NCI-H187 (cell line): ENCODE data around the gene P2RY10.
"Not testable (repeated sequence)": the region's sequence is repeated elsewhere in the genome, so short reads cannot be mapped to it uniquely, and the experiment has no call there.

Experiments used
- DNase-seq, 2 experiments: peaks; one replicate each; lab custom pipeline; 2025; lab: John Stamatoyannopoulos, UW

P2RY10 gene

GRCh38 chrX:78945186-78945912 lies at the start of gene P2RY10:
Gene P2RY10 (plus strand): TSS chrX:78945391. CDS start chrX:78960521, 15,130 bp downstream.
- DNase-seq: no peak

GRCh38 chrX:78922754-78923153 lies 22.4 kb upstream of the P2RY10 start:
- no peak for DNase-seq

GRCh38 chrX:78923198-78924015 lies 21.8 kb upstream of the P2RY10 start:
- DNase-seq: no peak

- DNase-seq: no peak
These were observed 13.4 kb upstream of the P2RY10 start for GRCh38 chrX:78931814-78932213.

DNA sequence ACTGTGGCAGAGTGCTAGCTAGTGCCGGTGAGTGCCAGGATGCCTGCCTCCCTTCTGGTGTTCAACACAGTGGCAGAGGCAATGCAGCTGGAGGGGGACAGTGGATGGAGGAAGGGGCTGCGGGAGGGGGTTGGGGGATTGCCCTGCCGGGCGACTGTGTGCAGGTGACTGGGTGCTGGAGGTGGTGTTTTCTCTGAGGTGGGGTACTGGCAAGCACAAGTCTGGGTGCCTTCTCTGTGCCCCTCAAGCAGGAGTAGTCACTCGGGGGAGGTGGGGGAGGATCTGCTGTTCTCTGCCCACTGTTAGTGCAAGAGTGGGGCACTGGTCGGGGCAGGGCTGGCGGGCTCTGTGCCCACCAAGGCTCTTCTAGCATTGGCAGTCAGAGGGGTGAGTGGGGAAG lies 10.3 kb upstream of the P2RY10 start:
- no peak for DNase-seq

GRCh38 chrX:78944351-78944750 lies 840 bp upstream of the P2RY10 start:
- DNase-seq: no peak

GRCh38 chrX:78946178-78946931 lies 1.2 kb downstream of the P2RY10 start:
- no peak for DNase-seq

DNA sequence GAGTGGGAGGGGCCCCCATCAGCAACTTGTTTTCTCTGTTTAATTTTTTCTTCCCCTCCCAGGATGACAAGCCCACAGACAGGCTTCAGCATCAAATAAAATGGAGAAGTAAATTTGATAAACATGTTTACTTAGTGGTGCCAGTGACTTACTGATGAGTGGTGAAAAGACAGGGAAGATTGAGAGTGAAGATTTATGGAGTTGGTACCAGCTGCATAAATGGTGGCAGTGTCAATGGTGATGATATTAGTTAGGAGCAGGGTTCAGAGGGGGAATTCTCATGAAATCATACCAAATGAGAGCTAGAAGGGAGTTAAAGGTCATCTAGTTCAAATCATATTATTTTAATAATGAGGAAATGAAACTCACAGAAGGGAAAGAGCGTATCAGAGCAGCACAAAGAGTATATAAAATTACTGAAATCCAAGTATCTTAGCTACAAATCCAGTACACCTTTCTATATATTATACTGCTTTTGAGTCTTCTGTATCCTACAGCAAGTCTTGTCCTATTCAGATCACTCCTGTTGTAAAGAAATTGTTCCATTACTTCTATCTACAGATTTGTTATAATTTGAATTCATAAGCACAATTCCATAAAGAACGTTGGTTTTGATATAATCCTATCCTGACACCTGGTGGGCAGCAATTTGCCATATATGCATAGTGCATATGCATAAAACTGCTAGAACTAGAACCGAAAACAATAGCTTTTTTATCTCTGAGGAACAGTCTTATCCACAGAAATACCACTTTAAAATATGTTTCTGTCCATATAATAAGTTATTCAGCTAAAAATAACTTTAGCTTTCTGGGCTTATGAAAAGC lies 5.0 kb downstream of the P2RY10 start:
- DNase-seq: no peak

GRCh38 chrX:78957049-78957767 lies 12.0 kb downstream of the P2RY10 start:
- DNase-seq: no peak

GRCh38 chrX:78957768-78958130 lies 12.6 kb downstream of the P2RY10 start:
- no peak for DNase-seq

DNA sequence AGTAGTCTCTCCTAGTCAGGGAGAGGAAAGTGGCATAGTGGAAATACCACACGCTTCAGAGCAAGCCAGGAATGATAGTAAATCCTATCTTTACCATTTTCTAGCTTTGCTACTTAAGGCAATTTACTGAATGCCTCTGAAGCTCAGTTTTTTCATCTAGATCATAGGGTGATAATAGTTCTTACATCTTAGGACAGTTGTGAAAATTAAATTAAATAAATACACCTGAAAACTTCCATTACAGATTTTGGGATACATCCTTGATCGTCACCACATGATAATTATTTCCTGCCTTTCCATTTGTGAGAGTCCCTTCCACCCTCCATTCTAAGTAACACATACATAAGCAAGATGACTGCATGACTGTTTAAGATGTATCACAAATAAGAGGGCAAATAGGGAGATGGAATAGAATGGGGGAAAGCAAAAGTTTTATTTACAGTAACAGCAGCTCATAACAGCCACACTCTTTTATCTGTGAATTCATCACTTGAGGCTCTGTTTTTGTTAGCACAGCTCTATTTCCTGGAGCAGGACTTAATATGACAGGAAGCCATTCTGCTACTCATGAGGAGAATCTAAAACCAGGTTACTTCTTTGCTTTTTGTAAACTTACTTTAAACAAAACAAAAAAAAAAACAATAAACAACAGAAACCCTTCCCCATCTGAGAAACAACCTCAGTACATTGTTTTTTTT lies 13.4 kb downstream of the P2RY10 start:
- DNase-seq: no peak

- DNase-seq: no peak
These were observed 15.7 kb downstream of the P2RY10 start for GRCh38 chrX:78960888-78961287.

DNA sequence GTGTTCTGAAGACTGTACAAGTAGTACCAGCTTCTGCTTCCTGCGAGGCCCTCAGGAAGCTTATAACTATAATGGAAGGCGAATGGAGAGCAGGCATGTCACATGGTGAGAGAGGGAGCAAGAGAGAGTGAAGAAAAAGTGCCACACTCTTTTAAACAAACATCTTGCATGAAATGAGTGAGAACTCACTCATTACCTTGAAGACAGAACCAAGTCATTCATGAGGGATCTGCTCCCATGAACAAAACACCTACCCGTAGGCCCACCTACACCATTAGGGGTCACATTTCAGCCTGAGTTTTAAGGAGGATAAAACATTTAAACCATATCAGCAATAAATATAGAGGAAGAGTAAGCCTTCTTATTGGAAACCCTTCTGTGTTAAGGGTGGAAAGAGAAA lies 19.4 kb downstream of the P2RY10 start:
- no peak for DNase-seq

DNA sequence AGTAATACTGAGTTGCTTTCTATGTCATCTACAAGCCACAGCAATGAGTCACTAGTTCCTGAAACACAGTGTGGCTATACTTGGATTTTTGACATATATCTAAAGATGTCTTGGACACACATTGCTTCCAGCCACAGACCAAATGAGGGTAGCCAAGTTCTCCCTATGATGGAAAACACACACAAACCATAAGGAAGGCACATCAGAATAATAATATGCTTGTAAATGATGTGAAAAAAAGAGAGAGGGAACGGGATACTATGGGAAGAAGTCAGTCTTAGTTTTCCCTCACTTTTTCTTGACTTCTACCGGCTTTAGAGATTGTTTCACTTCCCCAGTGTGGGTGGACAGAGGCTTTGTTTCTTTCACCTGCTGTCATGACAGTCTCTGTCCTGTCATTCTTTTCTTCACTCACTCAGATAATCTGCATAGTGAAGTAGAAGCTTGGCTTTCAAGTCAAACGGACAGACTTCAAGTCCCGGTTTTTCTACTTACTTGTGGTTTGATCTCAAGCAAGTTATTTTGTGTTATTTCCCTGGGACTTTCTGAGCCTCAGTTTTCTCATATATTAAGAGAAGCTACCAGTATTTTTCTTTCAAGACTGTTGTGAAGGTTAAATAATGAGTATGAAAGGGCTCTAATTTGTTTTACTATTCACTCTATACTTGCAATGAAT lies 34.7 kb downstream of the P2RY10 start:
- no peak for DNase-seq

DNA sequence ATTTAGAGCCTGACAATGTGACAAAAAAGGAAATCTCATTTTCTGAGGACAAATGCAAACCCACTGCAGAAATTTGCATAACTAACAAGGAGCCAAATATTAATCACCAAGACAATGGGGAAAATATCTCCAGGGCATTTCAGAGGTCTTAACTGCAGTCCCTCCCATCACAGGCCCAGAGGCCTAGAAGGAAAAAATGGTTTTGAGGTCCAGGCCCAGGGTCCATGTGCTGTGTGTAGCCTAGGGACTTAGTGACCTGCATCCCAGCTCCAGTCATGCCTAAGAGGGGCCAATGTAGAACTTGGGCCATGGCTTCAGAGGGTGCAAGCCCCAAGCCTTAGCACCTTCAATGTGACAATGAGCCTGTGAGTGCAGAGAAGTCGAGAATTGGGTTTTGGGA lies 44.2 kb downstream of the P2RY10 start:
- no peak for DNase-seq

DNA sequence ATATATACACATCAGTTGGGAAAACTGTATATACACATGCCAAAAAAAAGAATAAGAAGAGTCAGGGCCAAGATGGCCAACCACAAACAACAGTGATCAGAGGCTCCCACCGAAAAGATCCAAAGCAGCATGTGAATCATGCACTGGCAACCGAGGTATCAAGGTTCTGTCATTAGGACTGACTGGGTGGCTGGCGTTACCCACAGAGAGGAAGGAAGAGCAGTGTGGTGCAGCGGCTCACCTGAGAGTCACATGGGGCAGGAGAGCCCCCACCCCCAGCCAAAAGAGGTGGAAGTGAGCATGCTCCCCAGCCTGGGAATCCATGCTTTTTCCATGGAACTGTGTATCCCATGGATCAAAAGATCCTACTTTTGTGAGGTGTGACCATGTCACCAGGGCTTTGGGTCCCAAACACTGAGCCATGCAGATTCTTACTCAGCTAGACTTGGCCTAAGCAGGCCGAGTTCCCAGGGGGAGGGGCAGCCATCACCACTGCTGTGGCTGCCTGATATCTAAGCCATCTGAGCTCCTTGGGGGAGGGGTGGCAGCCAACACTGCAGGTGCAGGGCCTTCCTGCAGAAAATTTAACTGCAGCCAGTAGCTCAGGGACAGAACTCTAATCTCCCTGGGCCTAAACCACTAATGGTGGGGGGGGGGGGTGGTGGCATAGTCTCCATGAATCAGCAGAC lies 52.8 kb downstream of the P2RY10 start:
- DNase-seq: no peak

DNA sequence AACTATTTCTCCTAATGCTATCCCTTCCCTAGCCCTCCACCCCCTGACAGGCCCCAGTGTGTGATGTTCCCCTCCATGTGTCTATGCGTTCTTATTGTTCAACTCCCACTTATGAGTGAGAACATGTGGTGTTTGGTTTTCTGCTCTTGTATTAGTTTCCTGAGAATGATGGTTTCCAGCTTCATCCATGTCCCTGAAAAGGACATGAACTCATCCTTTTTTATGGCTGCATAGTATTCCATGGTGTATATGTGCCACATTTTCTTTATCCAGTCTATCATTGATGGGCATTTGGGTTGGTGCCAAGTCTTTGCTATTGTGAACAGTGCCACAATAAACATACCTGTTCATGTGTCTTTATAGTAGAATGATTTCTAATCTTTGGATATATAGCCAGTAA lies 62.3 kb downstream of the P2RY10 start:
- not testable (repeated sequence) for DNase-seq
